GM12878 (cell line): ENCODE data around the gene PINLYP. TPM values are rescaled to one million over a fixed set of nuclear protein-coding genes. Genes with fewer than 3 reads are reported as not detected.

Experiments
- ATAC-seq: fragments of 200-7000 bp; cut with Tn5 transposase; 3 replicates; pipeline ENCODE4 v1.9.1; 2020; ENCODE audit warnings: mild to moderate bottlenecking, moderate library complexity
- BruUV-seq: library from RNA; stranded (reverse); fragments of 400-500 nt; replicated peaks from 2 replicates; lab custom pipeline; 2021; lab: Mats Ljungman, UMichigan
- CTCF ChIA-PET: fragments of 300-600 bp; sonication (Branson Sonifier 250); formaldehyde crosslinking; extraction: SDS; loops from one replicate; lab custom pipeline; 2021; ENCODE audit warnings: inconsistent platforms; lab: Yijun Ruan, JAX
- POLR2A ChIA-PET: fragments of 350-600 bp; formaldehyde crosslinking; extraction: SDS; loops from one replicate; lab custom pipeline; 2021; ENCODE audit warnings: inconsistent platforms; lab: Charles Lee
- RAD21 ChIA-PET: fragments of 300-600 bp; sonication (Branson Sonifier 250); formaldehyde crosslinking; loops from one replicate; lab custom pipeline; 2023; ENCODE audit warnings: antibody characterized with exemption; ENCODE audit not compliant: unreplicated experiment; lab: Charles Lee
- SMC1A ChIA-PET: fragments of 300-600 bp; sonication (Branson Sonifier 250); formaldehyde crosslinking; loops from one replicate; lab custom pipeline; 2023; ENCODE audit not compliant: unreplicated experiment, uncharacterized antibody; lab: Charles Lee
- DNase-seq: peaks from one replicate; pipeline ENCODE4 v3.0.0-alpha.2; 2011; ENCODE audit warnings: low read depth, low spot score
- FAIRE-seq: peaks from 3 replicates; lab custom pipeline; 2011; peaks lifted over from hg19 to GRCh38; lab: Jason Lieb, UNC
- H2AFZ ChIP-seq: 2 replicates; pipeline ENCODE4 v1.6.0; 2011; ENCODE audit warnings: low read depth, low read length, control low read depth; ENCODE audit not compliant: control insufficient read depth
- H3K27ac ChIP-seq: 2 replicates; pipeline ENCODE4 v1.5.1; 2011; ENCODE audit warnings: control low read depth; ENCODE audit not compliant: control insufficient read depth, insufficient read depth
- H3K27me3 ChIP-seq, 2 experiments: replicated peaks in 1 of 2; 2 replicates each; pipeline versions ENCODE4 v1.6.0 to v1.6.1; 2011; ENCODE audit warnings: low read length in 1 of 2; ENCODE audit not compliant: control insufficient read depth in 2 of 2, insufficient read depth in 2 of 2
- H3K36me3 ChIP-seq, 2 experiments: 2 replicates each; pipeline ENCODE4 v1.5.1; 2011; ENCODE audit warnings: low read length in 1 of 2; ENCODE audit not compliant: control insufficient read depth in 2 of 2, insufficient read depth in 2 of 2
- H3K4me1 ChIP-seq: 2 replicates; pipeline ENCODE4 v1.6.1; 2011; ENCODE audit warnings: mild to moderate bottlenecking, low read length, moderate library complexity, mixed read lengths; ENCODE audit not compliant: control insufficient read depth, insufficient read depth
- H3K4me2 ChIP-seq: 2 replicates; pipeline ENCODE4 v1.6.0; 2011; ENCODE audit warnings: control low read depth; ENCODE audit not compliant: control insufficient read depth, insufficient read depth
- H3K4me3 ChIP-seq: fragments of 200-600 bp; sonication (generic); 2 replicates; pipeline ENCODE4 v1.5.1; 2016
- H3K79me2 ChIP-seq: 2 replicates; pipeline ENCODE4 v1.6.0; 2011; ENCODE audit warnings: low read length; ENCODE audit not compliant: control insufficient read depth, insufficient read depth
- H3K9ac ChIP-seq: 2 replicates; pipeline ENCODE4 v1.8.0; 2011; ENCODE audit warnings: low read length, control low read depth, mixed read lengths; ENCODE audit not compliant: control insufficient read depth, insufficient read depth
- H3K9me3 ChIP-seq: replicated peaks from 3 replicates; pipeline ENCODE4 v1.5.1; 2011; ENCODE audit warnings: mild to moderate bottlenecking, low read length; ENCODE audit not compliant: control insufficient read depth, insufficient read depth
- H4K20me1 ChIP-seq: 2 replicates; pipeline ENCODE4 v1.6.0; 2011; ENCODE audit not compliant: control insufficient read depth, insufficient read depth
- BMI1 ChIP-seq: fragments of 450-650 bp; IDR thresholded peaks from 2 replicates; pipeline ENCODE4 v1.6.1; 2016; ENCODE audit warnings: mild to moderate bottlenecking, moderate library complexity, borderline replicate concordance
- BRCA1 ChIP-seq: IDR thresholded peaks from 2 replicates; pipeline ENCODE4 v1.6.1; 2011; ENCODE audit warnings: low read depth, low read length, improper control_type of control experiment
- CBFB ChIP-seq: IDR thresholded peaks from 2 replicates; pipeline ENCODE4 v1.6.1; 2016; ENCODE audit warnings: antibody characterized with exemption, low read depth
- CBX5 ChIP-seq: sonication (generic); IDR thresholded peaks from 2 replicates; pipeline ENCODE4 v1.6.1; 2016; ENCODE audit warnings: low read depth, moderate library complexity, mild to moderate bottlenecking, inconsistent platforms
- CREM ChIP-seq: IDR thresholded peaks from 2 replicates; pipeline ENCODE4 v1.6.1; 2014; ENCODE audit warnings: antibody characterized with exemption, low read depth
- CTCF ChIP-seq, 3 experiments: IDR thresholded peaks in 2 of 3; conservative IDR thresholded peaks in 1 of 3; 2 replicates each; pipeline ENCODE4 v1.5.1; 2011; ENCODE audit warnings: low read depth in 3 of 3, low read length in 3 of 3, mild to moderate bottlenecking in 3 of 3, control low read depth in 2 of 3, moderate library complexity in 2 of 3, inconsistent platforms in 1 of 3, mixed read lengths in 1 of 3; ENCODE audit not compliant: control insufficient read depth in 2 of 3, insufficient read depth in 1 of 3; ENCODE audit errors: extremely low read depth in 1 of 3
- EGR1 ChIP-seq, 2 experiments: IDR thresholded peaks; 1 replicate in 1 of 2; 2 replicates in 1 of 2; pipeline ENCODE4 v1.6.1; 2011 to 2012; ENCODE audit warnings: low read depth in 2 of 2, low read length in 2 of 2, borderline replicate concordance in 1 of 2, mild to moderate bottlenecking in 1 of 2, moderate library complexity in 1 of 2
- MAX ChIP-seq: IDR thresholded peaks from 2 replicates; pipeline ENCODE4 v1.6.1; 2012; ENCODE audit warnings: low read depth, low read length, improper control_type of control experiment
- MXI1 ChIP-seq: fragments of 150-350 bp; IDR thresholded peaks from 2 replicates; pipeline ENCODE4 v1.6.1; 2011; ENCODE audit warnings: low read depth, mild to moderate bottlenecking, inconsistent platforms, low read length, improper control_type of control experiment
- POU2F2 ChIP-seq: IDR thresholded peaks from 3 replicates; pipeline ENCODE4 v1.6.1; 2011; ENCODE audit warnings: low read depth, mild to moderate bottlenecking, low read length, borderline replicate concordance
- RELB ChIP-seq: fragments of 450-650 bp; IDR thresholded peaks from 2 replicates; pipeline ENCODE4 v1.6.1; 2017; ENCODE audit warnings: low read depth, mild to moderate bottlenecking, moderate library complexity
- SMC3 ChIP-seq: IDR thresholded peaks from 2 replicates; pipeline ENCODE4 v1.6.1; 2011; ENCODE audit warnings: low read length, improper control_type of control experiment, borderline replicate concordance
- SREBF1 ChIP-seq: IDR thresholded peaks from 2 replicates; pipeline ENCODE4 v1.6.1; 2012; ENCODE audit warnings: mild to moderate bottlenecking, low read length
- SREBF2 ChIP-seq: IDR thresholded peaks from 2 replicates; pipeline ENCODE4 v1.6.1; 2012; ENCODE audit warnings: mild to moderate bottlenecking, low read length
- TARDBP ChIP-seq: IDR thresholded peaks from 2 replicates; pipeline ENCODE4 v1.6.1; 2016; ENCODE audit warnings: borderline replicate concordance
- ZBTB33 ChIP-seq: fragments of 450-650 bp; IDR thresholded peaks from 2 replicates; pipeline ENCODE4 v1.6.1; 2017; ENCODE audit warnings: mild to moderate bottlenecking
- ZNF622 ChIP-seq: fragments of 450-650 bp; IDR thresholded peaks from 2 replicates; pipeline ENCODE4 v1.6.1; 2017; ENCODE audit warnings: mild to moderate bottlenecking, inconsistent platforms
- WGBS: methylation state at CpG from one replicate; pipeline ENCODE4 v1.1.6; 2016; ENCODE audit warnings: low lambda C conversion rate; ENCODE audit not compliant: insufficient replicate concordance, insufficient coverage; ENCODE audit errors: missing lambda C conversion rate; 5-methylcytosine and 5-hydroxymethylcytosine counted together
- in situ Hi-C: fragments of 300-500 bp; cut with MboI; formaldehyde crosslinking; loops from 9 replicates; pipeline ENCODE4 v1.14.3; 2018; ENCODE audit warnings: mixed read lengths
- intact Hi-C: fragments of 100-400 bp; cut with micrococcal nuclease; formaldehyde crosslinking; loops from one replicate; pipeline ENCODE4 v1.14.2; 2022; ENCODE audit not compliant: unreplicated experiment
- polyA plus RNA-seq, 11 experiments: library from polyadenylated mRNA; depleted of rRNA in 4 of 11; unstranded in 6 of 11; stranded (reverse) in 5 of 11; fragments of >200 nt; fragmentation: Nextera tagmentation in 4 of 11; fragmentation: Illumina TruSeq in 1 of 11; extraction: Ambion mirVana in 4 of 11; extraction: Trizol in 1 of 11; gene quantifications; 1 replicate in 1 of 11; 2 replicates in 10 of 11; pipeline versions ENCODE4 v1.2.1 to v1.2.3, GENCODE V29; 2011 to 2016; ENCODE audit warnings: inconsistent platforms in 2 of 11, missing spikeins in 2 of 11, low read depth in 1 of 11
- total RNA-seq, 4 experiments: library from RNA; depleted of rRNA in 3 of 4; stranded (reverse); fragments of >200 nt in 3 of 4; fragmentation: Illumina TruSeq in 1 of 4; extraction: Trizol in 1 of 4; gene quantifications; 2 replicates each; pipeline versions ENCODE4 v1.2.1 to v1.2.3, GENCODE V29; 2013 to 2021

Gene PINLYP
- total and polyA plus RNA-seq, 10 of the 15 experiments (the other 5 are each of a cell fraction or from before 2014, with no cell fraction given) = 1.0 to 26.9 (median 11.4) TPM

- TF ChIP-seq ZBTB33 (no peak), CTCF (IDR thresholded peaks at IDR 0.05 in 2 of 3, conservative IDR thresholded peaks at IDR 0.05 in 1 of 3; ENCODE audit: control insufficient read depth in 2 of 3, extremely low read depth in 1 of 3, insufficient read depth in 1 of 3, low read depth in 3 of 3, low read length in 3 of 3) (no peak), BMI1 (no peak)
Measured at GRCh38 chr19:43610493-43610892, 34.9 kb downstream of the PINLYP start (continued).

- H3K4me2 ChIP-seq = no peak within 1 kb of the TSS
- ChIA-PET RAD21 (no interaction called here), CTCF (no interaction called here), SMC1A (no interaction called here), POLR2A (no interaction called here)
- H2AFZ ChIP-seq = no peak within 1 kb of the TSS
- no peaks in the 10 kb centered on the region for H3K9me3 ChIP-seq
- 78% methylated on average over 3 of the region's 3 CpGs for WGBS
- peaks cover 3 to 14% of the 10 kb centered on the region in 2 experiments; a peak in 3 of 4 replicates for H3K36me3 ChIP-seq
- ATAC-seq (no peak), FAIRE-seq (no peak), DNase-seq (no peak)
- intact Hi-C loops (no loop called here), in situ Hi-C loops (no loop called here)
- H3K9ac ChIP-seq = no peak within 1 kb of the TSS
- no peaks in the 10 kb centered on the region for H3K27me3 ChIP-seq
- H3K4me1 ChIP-seq = no peaks in the 10 kb centered on the region
- H3K79me2 ChIP-seq = peaks cover 5% of the 10 kb centered on the region
- H4K20me1 ChIP-seq = no peaks in the 10 kb centered on the region
- BruUV-seq = no TSS peak
- no peak within 1 kb of the TSS for H3K4me3 ChIP-seq
- TF ChIP-seq CREM = no peak
- TF ChIP-seq RELB = no peak
- no peak for TF ChIP-seq MAX
- TF ChIP-seq CBX5 = no peak
- TF ChIP-seq TARDBP = no peak
- no peak for TF ChIP-seq SREBF2
- no peak for TF ChIP-seq ZNF622
- TF ChIP-seq CBFB = no peak
- no peak for TF ChIP-seq SREBF1
- no peak for TF ChIP-seq SMC3
- no peak for TF ChIP-seq EGR1 (IDR thresholded peaks at IDR 0.05; ENCODE audit: borderline replicate concordance in 1 of 2, low read depth in 2 of 2, low read length in 2 of 2)
- TF ChIP-seq MXI1 = no peak
- no peak for TF ChIP-seq ZBTB33
- no peak for TF ChIP-seq POU2F2
- TF ChIP-seq BRCA1 = no peak
- no peak within 1 kb of the TSS for H3K27ac ChIP-seq
Measured at GRCh38 chr19:43611788-43612187, 36.2 kb downstream of the PINLYP start, which contains the start of gene SRRM5. TSS of gene SRRM5 (plus strand) at chr19:43612088. CDS start at chr19:43612122, 34 bp downstream.
